Muscle layer of colon (tissue), 2 donors: Measurements from ENCODE around the gene AHR.
"Not testable (repeated sequence)": the region's sequence is repeated elsewhere in the genome, so short reads cannot be mapped to it uniquely, and the experiment has no call there.

Experiments used
- H3K27ac ChIP-seq: one replicate; pipeline ENCODE4 v1.7.0; 2013; ENCODE audit warnings: low read depth, mild to moderate bottlenecking, low read length, moderate library complexity
- H3K27me3 ChIP-seq, 2 donors: one replicate each; pipeline ENCODE4 v1.7.0; 2013; ENCODE audit warnings: low read length in 2 of 2, mild to moderate bottlenecking in 2 of 2; ENCODE audit not compliant: insufficient read depth in 2 of 2, control insufficient read depth in 1 of 2
- H3K36me3 ChIP-seq: one replicate; pipeline ENCODE4 v1.7.0; 2013; ENCODE audit warnings: mild to moderate bottlenecking, low read length; ENCODE audit not compliant: insufficient read depth
- H3K4me1 ChIP-seq: one replicate; pipeline ENCODE4 v1.7.0; 2013; ENCODE audit warnings: mild to moderate bottlenecking, low read length; ENCODE audit not compliant: insufficient read depth
- H3K4me3 ChIP-seq, 2 donors: one replicate each; pipeline ENCODE4 v1.7.0; 2013; ENCODE audit warnings: low read length in 2 of 2, low read depth in 1 of 2, mild to moderate bottlenecking in 1 of 2, moderate library complexity in 1 of 2
- H3K9ac ChIP-seq: one replicate; pipeline ENCODE4 v1.7.0; 2013; ENCODE audit warnings: low read length
- H3K9me3 ChIP-seq: one replicate; pipeline ENCODE4 v1.7.0; 2013; ENCODE audit warnings: mild to moderate bottlenecking, low read length
- donor health status: abdominal sarcoma.
- donor health status: Adenocarcinoma of cecum.

AHR gene

DNA sequence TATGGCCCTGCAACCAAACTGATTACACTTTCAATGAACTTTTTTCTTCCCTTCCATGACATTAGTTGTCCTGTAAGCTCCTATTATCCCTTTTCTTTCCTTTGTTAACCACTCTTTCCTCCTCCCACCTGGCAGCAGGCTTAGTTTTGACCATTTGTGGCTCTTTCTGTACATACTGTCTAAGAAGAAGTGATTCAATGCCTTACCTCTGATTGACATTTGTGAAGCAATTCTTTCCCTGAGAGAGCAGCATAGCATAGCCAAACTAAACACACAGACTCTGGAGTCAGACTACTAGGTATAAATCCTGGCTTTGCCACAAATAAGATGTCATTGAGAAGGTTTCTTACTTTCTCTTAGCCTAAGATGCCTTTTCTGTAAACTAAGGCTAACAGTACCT, 48.9 kb downstream of the AHR start:
- Histone ChIP-seq H3K4me1 (peaks cover 1% of the 10 kb centered on the region), H3K27ac (no peak overlapping the region), H3K9me3 (no peaks in the 10 kb centered on the region), H3K36me3 (no peaks in the 10 kb centered on the region), H3K9ac (no peak overlapping the region), H3K4me3 (no peak overlapping the region), H3K27me3 (no peaks in the 10 kb centered on the region)

DNA sequence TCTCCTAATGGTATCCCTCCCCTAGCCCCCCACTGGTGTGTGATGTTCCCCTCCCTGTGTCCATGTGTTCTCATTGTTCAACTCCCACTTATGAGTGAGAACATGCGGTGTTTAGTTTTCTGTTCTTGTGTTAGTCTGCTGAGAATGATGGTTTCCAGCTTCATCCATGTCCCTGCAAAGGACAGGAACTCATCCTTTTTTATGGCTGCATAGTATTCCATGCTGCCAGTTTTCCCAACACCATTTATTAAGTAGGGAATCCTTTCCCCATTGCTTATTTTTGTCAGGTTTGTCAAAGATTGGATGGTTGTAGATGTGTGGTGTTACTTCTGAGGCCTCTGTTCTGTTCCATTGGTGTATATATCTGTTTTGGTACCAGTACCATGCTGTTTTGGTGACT, 50.5 kb downstream of the AHR start:
- not testable (repeated sequence) for H3K4me3 ChIP-seq, H3K27ac ChIP-seq, H3K27me3 ChIP-seq, H3K4me1 ChIP-seq, H3K9me3 ChIP-seq, H3K9ac ChIP-seq, H3K36me3 ChIP-seq

DNA sequence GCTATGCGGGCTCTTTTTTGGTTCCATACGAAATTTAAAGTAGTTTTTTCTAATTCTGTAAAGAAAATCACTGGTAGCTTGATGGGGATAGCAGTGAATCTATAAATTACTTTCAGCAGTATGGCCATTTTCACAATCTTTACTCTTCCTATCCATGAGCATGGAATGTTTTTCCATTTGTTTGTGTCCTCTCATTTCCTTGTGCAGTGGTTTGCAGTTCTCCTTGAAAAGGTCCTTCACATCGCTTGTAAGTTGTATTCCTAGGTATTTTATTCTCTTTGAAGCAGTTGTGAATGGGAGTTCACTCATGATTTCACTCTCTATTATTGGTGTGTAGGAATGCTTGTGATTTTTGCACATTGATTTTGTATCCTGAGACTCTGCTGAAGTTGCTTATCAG, 51.9 kb downstream of the AHR start:
- H3K9me3 ChIP-seq, H3K36me3 ChIP-seq, H3K4me1 ChIP-seq, H3K27ac ChIP-seq, H3K4me3 ChIP-seq, H3K9ac ChIP-seq, H3K27me3 ChIP-seq: not testable (repeated sequence)

DNA sequence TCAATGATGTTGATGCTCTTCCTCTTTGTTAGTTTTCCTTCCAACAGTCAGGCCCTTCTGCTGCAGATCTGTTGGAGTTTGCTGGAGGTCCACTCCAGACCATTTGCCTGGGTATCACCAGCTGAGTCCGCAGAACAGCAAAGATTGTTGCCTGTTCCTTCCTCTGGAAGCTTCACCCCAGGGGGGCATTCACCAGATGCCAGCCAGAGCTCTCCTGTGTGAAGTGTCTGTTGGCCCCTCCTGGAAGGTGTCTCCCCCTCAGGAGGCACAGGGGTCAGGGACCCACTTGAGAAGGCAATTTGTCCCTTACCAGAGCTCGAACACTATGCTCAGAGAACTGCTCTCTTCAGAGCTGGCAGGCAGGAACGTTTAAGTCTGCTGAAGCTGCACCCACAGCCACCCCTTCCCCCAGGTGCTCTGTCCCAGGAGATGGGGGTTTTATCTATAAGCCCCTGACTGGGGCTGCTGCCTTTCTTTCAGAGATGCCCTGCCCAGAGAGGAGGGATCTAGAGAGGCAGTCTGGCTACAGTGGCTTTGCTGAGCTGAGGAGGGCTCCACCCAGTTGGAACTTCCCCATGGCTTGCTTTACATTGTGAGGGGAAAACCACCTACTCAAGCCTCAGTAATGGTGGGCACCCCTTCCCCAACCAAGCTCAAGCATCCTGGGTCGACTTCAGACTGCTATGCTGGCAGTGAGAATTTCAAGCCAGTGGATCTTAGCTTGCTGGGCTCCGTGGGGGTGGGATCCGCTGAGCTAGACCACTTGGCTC, 55.4 kb downstream of the AHR start:
- H3K27ac ChIP-seq, H3K27me3 ChIP-seq, H3K9ac ChIP-seq, H3K4me1 ChIP-seq, H3K4me3 ChIP-seq, H3K9me3 ChIP-seq, H3K36me3 ChIP-seq: not testable (repeated sequence)

DNA sequence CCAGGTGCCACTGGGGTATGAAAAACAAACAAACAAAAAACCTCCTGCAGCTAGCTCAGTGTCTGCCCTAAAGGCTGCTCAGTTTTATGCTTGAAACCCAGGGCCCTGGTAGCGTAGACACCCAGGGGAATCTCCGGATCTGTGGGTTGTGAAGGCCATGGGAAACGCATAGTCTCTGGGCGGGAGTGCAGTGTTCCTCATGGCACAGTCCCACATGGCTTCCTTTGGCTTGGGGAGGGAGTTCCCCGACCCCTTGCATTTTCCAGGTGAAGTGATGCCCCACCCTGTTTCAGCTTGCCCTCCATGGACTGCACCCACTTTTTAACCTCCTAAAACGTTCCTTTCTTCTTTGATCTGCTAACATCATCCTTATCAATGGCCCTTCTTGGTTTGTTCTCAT, 56.0 kb downstream of the AHR start:
- H3K4me1 ChIP-seq, result no peaks in the 10 kb centered on the region
- H3K9ac ChIP-seq, result no peak overlapping the region
- no peaks in the 10 kb centered on the region for H3K36me3 ChIP-seq
- no peak overlapping the region for H3K4me3 ChIP-seq
- H3K9me3 ChIP-seq, result no peaks in the 10 kb centered on the region
- no peaks in the 10 kb centered on the region for H3K27me3 ChIP-seq
- no peak overlapping the region for H3K27ac ChIP-seq

DNA sequence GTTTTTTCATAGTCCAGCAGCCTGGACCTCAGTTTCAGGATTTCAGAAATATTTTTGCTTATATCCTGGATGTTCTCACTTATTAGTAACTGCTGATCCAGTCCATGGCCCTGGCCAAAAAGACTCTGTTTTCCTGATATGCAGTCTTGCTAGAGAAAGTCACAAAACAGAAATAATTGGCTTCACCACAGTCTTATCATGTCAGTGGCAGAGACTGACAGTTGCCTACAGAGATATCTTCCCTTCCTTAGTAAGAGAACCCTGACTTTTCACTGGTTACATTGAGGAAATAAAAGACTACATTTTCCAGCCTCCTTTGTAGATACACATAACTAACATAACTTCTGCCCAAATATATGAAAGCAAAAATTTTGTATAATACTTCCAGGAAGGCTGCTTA, 56.6 kb downstream of the AHR start:
- H3K27me3 ChIP-seq, result no peaks in the 10 kb centered on the region
- H3K9ac ChIP-seq, result no peak overlapping the region
- no peak overlapping the region for H3K4me3 ChIP-seq
- H3K36me3 ChIP-seq, result no peaks in the 10 kb centered on the region
- H3K4me1 ChIP-seq, result no peaks in the 10 kb centered on the region
- H3K9me3 ChIP-seq, result no peaks in the 10 kb centered on the region
- no peak overlapping the region for H3K27ac ChIP-seq

DNA sequence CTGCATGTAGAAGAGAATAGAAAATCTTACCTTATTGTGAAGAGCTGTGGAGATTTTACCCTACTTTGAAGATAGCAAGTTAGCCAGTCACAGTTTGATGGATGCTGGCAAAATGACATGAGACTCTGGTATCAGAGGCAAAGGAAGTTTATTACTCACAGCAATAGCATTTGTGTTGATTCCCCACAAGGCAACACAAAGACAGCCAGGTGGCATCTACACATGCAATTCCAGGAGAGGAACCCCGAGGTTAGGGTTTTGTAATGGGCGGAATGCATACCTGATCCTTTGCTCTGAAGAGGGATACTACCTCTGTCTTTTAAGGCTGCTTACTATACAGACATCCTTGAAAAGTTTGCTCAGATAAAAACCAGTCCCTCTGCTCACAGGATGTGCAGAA, 59.5 kb downstream of the AHR start:
- Histone ChIP-seq H3K4me3 (no peak overlapping the region), H3K27me3 (no peaks in the 10 kb centered on the region), H3K9ac (no peak overlapping the region), H3K36me3 (no peaks in the 10 kb centered on the region), H3K4me1 (no peaks in the 10 kb centered on the region), H3K9me3 (no peaks in the 10 kb centered on the region), H3K27ac (no peak overlapping the region)

DNA sequence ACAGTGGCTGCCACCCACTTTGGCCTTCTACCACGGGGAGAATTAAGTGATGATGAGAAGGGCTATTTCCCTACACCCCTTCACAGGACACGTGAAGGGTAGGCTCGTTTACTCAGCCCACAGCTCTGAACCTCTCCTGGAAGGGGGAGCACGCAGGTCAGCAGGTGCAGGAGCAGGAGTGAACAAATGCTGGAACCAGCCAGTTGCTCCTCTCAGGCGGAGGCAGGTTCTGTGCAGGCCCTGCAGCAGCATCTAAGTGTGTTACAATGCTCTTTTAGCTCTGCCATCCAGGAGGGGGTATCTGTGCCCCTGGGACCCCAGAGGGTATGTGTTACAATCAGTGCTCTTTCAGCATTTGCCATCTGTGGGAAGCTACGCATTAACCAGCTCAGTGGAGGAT, 61.2 kb downstream of the AHR start:
- no peaks in the 10 kb centered on the region for H3K36me3 ChIP-seq
- H3K27me3 ChIP-seq, result no peaks in the 10 kb centered on the region
- no peaks in the 10 kb centered on the region for H3K4me1 ChIP-seq
- no peak overlapping the region for H3K4me3 ChIP-seq
- H3K9me3 ChIP-seq, result no peaks in the 10 kb centered on the region
- no peak overlapping the region for H3K27ac ChIP-seq
- H3K9ac ChIP-seq, result no peak overlapping the region

DNA sequence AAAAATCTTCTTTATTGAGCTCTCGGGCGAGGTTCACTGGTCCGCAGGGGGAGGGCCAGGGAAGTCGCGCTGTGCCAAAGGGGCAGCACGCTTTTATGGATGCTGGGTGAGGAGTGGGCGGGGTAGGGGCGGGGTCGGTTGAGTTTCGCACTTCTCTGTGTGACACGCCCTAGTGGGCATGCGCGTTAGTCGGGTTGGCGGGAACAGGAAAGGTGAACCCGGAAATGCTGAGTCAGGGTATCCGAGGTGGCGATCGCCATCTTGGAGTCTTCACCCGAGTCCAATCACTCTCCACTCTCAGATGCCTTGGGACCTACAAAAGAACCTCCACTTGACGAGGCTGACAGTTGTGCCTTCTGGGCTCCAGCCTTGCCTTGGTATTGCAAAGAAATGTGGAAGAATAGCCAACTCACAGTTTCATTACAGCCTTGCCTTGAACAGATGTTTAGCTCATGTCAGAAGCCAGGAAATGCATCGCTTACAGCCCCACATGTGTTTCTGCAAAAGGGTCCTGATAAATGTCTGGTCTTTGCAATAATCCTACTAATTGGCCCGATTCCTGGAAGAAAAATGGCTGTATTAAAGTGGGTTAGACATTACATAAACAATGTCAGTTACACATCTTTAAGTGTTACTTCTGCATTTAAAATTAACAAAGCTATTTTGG, 64.1 kb downstream of the AHR start:
- no peak overlapping the region for H3K27ac ChIP-seq
- no peaks in the 10 kb centered on the region for H3K36me3 ChIP-seq
- H3K9me3 ChIP-seq, result no peaks in the 10 kb centered on the region
- no peaks in the 10 kb centered on the region for H3K4me1 ChIP-seq
- H3K27me3 ChIP-seq, result no peaks in the 10 kb centered on the region
- H3K9ac ChIP-seq, result no peak overlapping the region
- H3K4me3 ChIP-seq, result no peak overlapping the region

DNA sequence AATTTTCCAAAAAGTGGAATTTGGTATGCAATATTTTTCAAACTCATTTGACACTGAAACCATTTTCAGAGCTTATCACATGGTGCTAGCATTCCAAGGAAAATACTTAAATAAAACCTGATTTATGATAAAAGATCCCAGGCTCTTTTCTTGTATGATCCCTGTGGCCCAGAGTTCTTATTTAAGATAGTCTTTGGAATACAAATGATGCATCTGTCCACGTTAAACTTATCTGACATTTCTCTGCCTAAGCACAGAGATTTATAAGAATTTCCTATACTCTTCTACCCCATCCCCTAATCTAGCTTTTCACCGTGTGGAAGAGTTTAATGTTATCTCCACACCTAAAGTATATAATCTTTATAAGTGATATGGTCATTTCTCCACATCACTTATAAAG, 66.2 kb downstream of the AHR start:
- no peak overlapping the region for H3K9ac ChIP-seq
- H3K4me1 ChIP-seq, result no peaks in the 10 kb centered on the region
- H3K4me3 ChIP-seq, result no peak overlapping the region
- no peaks in the 10 kb centered on the region for H3K27me3 ChIP-seq
- H3K27ac ChIP-seq, result no peak overlapping the region
- H3K36me3 ChIP-seq, result no peaks in the 10 kb centered on the region
- H3K9me3 ChIP-seq, result no peaks in the 10 kb centered on the region

DNA sequence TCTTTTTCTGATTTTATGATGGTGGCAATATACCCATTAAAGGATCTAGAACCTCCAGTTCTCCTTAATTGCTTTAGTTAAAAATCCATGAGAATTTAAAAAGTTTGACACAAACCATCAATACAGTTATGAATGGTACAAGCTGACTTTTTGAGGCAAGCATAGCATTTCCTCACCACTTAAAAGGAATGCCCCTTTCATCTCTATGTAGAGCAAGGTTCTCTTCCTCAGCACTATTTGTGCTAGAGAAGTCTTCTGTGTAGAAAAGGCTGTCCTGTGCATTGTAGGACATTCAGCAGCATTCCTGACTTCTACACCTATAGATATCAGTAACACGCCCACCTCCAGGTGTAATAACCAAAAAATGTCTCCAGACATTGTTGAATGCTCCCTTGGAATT, 67.3 kb downstream of the AHR start:
- no peak overlapping the region for H3K4me3 ChIP-seq
- no peaks in the 10 kb centered on the region for H3K36me3 ChIP-seq
- H3K27me3 ChIP-seq, result no peaks in the 10 kb centered on the region
- H3K9ac ChIP-seq, result no peak overlapping the region
- H3K9me3 ChIP-seq, result no peaks in the 10 kb centered on the region
- H3K27ac ChIP-seq, result no peak overlapping the region
- H3K4me1 ChIP-seq, result peaks cover 7% of the 10 kb centered on the region

DNA sequence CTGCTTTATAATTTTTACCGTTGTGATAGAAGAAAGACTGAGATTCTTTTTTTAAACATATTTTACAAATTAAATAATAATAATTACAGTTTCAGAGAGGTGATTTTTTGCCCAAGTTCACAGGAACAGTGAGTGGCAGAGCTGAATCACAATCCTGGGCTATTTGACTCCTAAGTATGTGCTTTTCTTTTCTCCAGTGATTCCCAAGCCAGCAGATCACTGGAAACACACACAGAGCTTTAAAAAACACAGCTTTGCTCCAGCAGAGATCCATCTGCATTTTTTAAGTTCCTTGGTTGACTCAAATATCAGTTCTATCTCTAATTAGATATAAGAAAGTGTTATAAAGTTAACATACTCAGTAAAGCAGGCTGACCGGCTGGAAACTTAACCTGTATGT, 69.0 kb downstream of the AHR start:
- no peak overlapping the region for H3K4me3 ChIP-seq
- no peaks in the 10 kb centered on the region for H3K9me3 ChIP-seq
- H3K36me3 ChIP-seq, result no peaks in the 10 kb centered on the region
- H3K9ac ChIP-seq, result no peak overlapping the region
- H3K27ac ChIP-seq, result no peak overlapping the region
- no peaks in the 10 kb centered on the region for H3K27me3 ChIP-seq
- peaks cover 22% of the 10 kb centered on the region for H3K4me1 ChIP-seq
